Stimulated activated CD8-positive, alpha-beta memory T cell treated with anti-CD3 and anti-CD28 coated beads, Interleukin-2, amount 100 ng/mL, for 1 hour (primary cell): ENCODE data around the gene OTUD5.

Experiments used
- DNase-seq, 2 donors: peaks; one replicate each; pipeline ENCODE4 v3.0.0-alpha.2; 2020; ENCODE audit warnings: low read depth in 2 of 2

Gene OTUD5

GRCh38 chrX:48911412-48912182 lies 45.8 kb downstream of the OTUD5 start, which contains the start of gene SLC35A2:
Gene SLC35A2 (minus strand): TSS chrX:48911646. CDS start chrX:48911636, 10 bp downstream.
- peak; percentile 73 to 80 for DNase-seq

DNA sequence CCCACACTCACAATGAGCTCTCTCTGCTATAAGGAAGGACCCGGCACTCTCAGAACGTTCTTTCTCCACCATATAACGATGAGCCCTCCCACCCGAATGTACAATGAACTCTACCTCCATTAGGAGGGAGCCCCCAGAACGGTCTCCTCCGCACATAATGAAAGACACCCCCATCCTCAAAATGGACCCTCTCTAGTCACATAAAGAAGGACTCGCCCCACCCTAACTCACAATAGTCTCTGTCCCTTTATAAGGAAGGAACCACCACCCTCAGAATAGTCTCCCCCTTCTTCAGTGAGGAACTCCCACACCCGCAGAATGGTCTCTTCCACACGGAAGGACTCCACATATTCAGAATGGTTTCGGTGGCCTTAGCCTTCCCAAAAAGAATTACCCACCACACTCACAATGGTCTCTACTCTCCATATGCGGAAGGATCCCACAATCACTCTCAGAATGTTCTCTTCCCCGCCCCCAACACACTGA lies 46.4 kb downstream of the OTUD5 start:
- DNase-seq = no peak

DNA sequence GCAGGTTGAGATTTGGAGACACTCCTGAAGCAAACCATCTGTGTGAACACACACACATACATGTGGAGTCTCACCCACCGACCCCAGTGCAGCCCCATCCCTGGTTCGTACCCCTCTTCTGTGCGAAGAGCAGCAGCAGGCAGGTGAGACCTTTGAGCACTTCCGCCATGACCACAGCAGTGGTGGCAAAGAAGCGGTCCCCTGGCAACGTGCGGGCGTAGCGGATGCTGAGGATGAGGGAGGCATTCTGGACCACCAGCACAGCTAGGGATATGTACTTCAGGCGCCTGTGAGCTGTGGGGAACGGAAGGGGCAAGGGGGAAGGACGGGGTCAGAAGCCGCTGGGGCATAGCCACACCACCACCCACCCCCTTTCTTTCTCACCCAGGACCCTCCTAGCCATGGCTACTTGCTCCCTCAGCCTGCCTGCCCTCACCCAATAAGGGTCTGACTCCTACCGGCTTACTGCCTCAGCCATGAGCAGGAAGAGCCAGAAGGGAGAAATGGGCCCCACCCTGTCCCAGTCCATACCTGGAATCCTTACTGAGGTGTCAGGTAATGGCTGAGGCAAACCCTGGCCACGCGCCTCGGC lies 47.6 kb downstream of the OTUD5 start:
- no peak for DNase-seq

DNA sequence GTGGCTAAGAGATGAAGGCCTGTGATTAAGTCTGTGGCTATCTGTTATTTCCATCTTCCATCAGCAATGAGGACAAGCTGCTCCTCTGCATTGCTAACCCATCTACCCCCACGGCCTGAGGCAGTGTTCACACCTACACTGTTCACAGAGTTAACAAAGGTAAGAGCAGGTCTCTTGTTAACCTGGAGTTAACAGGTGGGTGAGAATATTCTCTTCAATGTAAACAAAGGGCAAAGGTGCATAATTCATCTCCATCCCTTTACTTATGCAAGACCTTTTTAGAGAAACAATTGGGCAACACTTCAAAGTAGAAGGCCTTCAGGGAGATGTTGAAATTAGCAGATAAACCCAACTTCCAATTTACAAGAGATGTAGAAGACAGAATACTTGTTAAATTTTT lies 48.8 kb downstream of the OTUD5 start:
- no peak for DNase-seq

- no peak for DNase-seq
Measured at GRCh38 chrX:48905090-48905790, 52.2 kb downstream of the OTUD5 start.

- DNase-seq = no peak
Measured at GRCh38 chrX:48904626-48905025, 52.8 kb downstream of the OTUD5 start.

GRCh38 chrX:48904180-48904579 lies 53.2 kb downstream of the OTUD5 start:
- DNase-seq = no peak

DNA sequence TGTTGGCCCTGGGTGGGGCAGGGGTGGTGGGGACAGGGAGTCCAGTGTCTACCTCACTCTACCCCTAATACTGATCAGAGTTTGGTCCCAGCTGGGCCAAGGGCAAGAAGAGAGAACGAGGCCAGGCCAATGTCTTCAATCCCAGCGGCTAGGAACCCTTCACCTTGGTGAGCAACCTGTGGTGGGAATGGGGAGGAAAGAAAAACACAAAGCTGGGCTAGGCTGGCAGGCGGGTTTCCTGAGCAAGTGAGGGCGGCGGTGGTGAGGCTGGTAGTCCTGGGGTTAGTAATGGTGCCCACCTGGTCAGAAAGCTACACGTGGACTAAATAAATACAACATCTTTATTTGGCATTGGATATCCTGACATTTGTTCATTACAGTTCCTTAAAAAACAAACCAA lies 54.1 kb downstream of the OTUD5 start:
- DNase-seq = no peak

DNA sequence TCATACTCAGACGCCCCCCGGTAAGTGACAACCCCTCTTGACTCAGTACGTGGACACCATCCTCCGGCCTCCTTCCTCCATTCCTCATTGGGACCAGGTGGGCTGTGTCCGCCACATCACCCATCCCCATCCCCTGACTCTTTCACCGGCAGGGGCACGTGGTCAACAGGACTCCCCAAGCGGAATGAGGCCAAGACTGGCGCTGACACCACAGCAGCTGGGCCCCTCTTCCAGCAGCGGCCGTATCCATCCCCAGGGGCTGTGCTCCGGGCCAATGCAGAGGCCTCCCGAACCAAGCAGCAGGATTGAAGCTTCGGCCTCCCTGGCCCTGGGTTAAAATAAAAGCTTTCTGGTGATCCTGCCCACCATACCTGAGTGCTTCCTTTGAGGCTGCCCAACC lies 54.6 kb downstream of the OTUD5 start:
- no peak for DNase-seq

DNA sequence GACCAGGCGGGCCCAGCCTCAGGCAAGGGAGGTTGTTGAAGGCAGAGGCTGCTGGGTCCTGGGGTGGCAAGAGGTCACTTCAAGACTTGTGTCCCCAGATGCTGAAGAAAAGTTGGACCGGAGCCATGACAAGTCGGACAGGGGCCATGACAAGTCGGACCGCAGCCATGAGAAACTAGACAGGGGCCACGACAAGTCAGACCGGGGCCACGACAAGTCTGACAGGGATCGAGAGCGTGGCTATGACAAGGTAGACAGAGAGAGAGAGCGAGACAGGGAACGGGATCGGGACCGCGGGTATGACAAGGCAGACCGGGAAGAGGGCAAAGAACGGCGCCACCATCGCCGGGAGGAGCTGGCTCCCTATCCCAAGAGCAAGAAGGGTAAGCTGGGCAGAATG lies 55.3 kb downstream of the OTUD5 start:
- DNase-seq = no peak

- DNase-seq = no peak
Measured at GRCh38 chrX:48901069-48901468, 56.3 kb downstream of the OTUD5 start.

DNA sequence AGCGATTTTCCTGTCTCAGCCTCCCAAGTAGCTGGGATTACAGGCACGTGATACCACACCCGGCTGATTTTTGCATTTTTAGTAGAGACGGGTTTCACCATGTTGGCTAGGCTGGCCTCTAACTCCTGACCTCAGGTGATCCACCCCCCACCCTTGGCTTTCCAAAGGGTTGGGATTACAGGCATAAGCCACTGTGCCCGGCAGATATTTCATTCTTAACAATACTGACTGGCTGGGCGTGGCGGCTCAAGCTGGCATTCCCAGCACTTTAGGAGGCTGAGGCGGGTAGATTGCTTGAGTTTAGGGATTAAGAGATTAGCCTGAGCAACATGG lies 58.4 kb downstream of the OTUD5 start:
- DNase-seq = no peak

DNA sequence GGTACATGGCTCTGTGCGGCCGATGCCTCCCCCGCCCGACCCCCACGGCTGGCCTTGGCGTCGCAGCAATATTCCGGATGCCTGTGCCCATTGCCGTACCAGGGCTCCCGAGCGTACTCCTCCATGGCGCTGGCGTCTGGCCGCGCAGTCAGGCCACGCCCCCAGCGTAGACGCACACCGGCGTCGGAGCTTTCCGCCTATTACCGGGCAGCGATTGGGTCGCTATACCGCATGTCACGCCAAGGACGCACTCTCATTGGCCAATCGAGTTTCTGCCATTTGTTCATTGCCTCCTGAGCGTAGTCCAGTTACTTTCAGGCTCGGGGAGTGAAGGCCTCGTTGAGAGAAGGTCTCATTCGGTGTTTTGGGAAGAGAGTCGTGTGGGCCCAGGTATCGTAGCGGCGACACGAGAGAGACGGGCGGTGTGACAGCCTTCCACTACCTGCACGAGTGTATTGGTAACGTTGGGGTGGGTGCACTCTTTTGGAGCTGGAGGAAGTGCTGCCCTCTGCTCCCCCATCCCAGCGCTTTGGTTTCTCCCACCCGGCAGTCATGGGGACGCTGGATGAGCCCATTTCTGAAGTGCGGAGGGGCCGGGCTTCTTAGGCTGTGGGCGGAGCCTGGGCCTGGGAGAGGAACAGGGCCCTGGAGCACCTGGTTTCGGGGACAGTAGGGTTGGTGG lies 59.6 kb downstream of the OTUD5 start, which contains the start of the genes PQBP1 and TIMM17B:
PQBP1 (plus strand) TSS at position 306 of the 682 bp plus-strand sequence. CDS start 580 bp downstream, outside the sequence.
TIMM17B (minus strand) TSS at position 144 of the 682 bp plus-strand sequence; CDS start at position 125, 19 bp downstream.
- peak; percentile 65 to 74 for DNase-seq

GRCh38 chrX:48897157-48897624 lies 60.2 kb downstream of the OTUD5 start:
- no peak for DNase-seq

GRCh38 chrX:48896611-48897011 lies 60.8 kb downstream of the OTUD5 start:
- no peak for DNase-seq

- DNase-seq = no peak
Measured at GRCh38 chrX:48894891-48895290, 62.5 kb downstream of the OTUD5 start.

DNA sequence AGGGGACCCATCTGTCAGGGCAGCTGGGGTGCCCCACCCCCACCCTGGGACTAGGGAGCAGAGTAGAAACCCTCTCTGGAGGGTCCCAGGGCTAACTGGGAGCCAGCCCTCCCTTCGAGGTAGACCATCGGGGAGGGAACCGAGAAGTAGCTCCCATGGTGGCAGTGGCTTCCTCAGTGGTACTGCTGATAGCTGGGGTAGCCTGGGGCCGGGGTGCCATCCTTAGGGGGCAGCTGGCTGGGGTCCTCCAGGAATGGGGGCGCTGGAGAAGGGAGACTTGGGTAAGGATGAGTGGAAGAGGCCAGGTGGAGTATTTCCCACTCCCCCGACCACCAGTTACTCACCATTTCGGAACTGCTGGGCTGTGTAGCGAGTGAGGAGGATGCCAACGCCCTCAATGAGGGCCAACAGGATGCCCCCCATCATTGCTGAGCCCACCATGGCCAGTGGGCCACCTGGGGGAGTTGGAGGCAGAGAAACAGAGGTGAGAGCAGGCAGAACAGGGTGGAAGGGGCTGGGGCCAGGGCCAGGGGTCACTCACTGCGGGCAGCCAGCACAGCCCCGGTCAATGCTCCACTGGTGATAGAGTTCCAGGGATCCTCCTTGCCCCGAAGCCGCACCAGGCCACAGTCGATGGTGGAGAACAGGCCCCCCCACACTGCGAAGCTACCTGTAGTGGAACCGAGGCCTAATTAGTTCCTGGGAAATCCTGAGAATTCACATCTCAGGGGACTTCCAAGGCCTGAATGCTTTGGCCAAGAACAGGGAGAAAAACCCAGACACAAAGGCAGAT lies 63.7 kb downstream of the OTUD5 start:
- DNase-seq = no peak

- no peak for DNase-seq
Measured at GRCh38 chrX:48892896-48893295, 64.5 kb downstream of the OTUD5 start.

- peak; percentile 40 to 46 for DNase-seq
Measured at GRCh38 chrX:48891402-48892288, 65.8 kb downstream of the OTUD5 start.

GRCh38 chrX:48890934-48891401 lies 66.4 kb downstream of the OTUD5 start:
- no peak for DNase-seq
